ENCODE data around the gene U2AF1L4.

DNA sequence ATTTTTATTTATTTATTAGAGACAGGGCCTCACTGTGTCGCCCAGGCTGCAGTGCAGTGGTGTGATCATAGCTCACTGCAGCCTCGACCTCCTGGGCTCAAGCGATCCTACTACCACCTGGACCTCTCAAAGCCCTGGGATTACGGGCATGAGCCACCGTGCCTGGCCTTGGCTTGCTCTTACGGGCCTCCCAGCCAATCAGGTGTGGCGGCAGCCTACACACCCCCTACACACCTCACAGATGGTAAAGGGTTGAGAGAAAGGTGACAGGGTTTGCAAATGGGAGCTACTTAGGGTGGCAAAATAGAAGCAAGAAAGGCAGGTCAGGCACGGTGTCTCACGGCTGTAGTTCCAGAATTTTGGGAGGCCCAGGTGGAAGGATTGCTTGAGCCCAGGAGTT, 41.9 kb downstream of the U2AF1L4 start:
- TF ChIP-seq, protein P1, sequence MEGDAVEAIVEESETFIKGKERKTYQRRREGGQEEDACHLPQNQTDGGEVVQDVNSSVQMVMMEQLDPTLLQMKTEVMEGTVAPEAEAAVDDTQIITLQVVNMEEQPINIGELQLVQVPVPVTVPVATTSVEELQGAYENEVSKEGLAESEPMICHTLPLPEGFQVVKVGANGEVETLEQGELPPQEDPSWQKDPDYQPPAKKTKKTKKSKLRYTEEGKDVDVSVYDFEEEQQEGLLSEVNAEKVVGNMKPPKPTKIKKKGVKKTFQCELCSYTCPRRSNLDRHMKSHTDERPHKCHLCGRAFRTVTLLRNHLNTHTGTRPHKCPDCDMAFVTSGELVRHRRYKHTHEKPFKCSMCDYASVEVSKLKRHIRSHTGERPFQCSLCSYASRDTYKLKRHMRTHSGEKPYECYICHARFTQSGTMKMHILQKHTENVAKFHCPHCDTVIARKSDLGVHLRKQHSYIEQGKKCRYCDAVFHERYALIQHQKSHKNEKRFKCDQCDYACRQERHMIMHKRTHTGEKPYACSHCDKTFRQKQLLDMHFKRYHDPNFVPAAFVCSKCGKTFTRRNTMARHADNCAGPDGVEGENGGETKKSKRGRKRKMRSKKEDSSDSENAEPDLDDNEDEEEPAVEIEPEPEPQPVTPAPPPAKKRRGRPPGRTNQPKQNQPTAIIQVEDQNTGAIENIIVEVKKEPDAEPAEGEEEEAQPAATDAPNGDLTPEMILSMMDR (IDR thresholded peaks at IDR 0.05): no peak
- TF ChIP-seq POLR2AphosphoS5 (IDR thresholded peaks at IDR 0.05; ENCODE audit: insufficient read depth in 1 of 2, low read depth in 1 of 2): no peak
- no peak for TF ChIP-seq POLR2A (IDR thresholded peaks at IDR 0.05)
